Breast epithelium (tissue), 3 donors: Measurements from ENCODE around the gene SPRY2.

Source experiments
- CTCF ChIP-seq, 3 donors: fragments of 450-650 bp; IDR thresholded peaks; one replicate each; pipeline ENCODE4 v1.5.1; 2016 to 2017; ENCODE audit warnings: antibody characterized with exemption in 3 of 3, mild to moderate bottlenecking in 3 of 3, moderate library complexity in 3 of 3
- POLR2A ChIP-seq: fragments of 450-650 bp; IDR thresholded peaks from one replicate; pipeline ENCODE4 v1.6.1; 2016; ENCODE audit warnings: antibody characterized with exemption, mild to moderate bottlenecking, moderate library complexity
- POLR2AphosphoS5 ChIP-seq, 3 donors: sonication (generic); formaldehyde crosslinking; IDR thresholded peaks; one replicate each; pipeline ENCODE4 v1.6.1; 2017; ENCODE audit warnings: antibody characterized with exemption in 3 of 3

GRCh38 chr13:80306337-80306972, 34.5 kb downstream of the SPRY2 start:
- TF ChIP-seq CTCF (IDR thresholded peaks at IDR 0.05) (no peak), POLR2A (no peak), POLR2AphosphoS5 (IDR thresholded peaks at IDR 0.05) (no peak)
